Spleen (tissue), 7 donors: ENCODE measurements around the gene KATNIP.

Experiments
- POLR2A ChIP-seq, 3 donors: fragments of 450-650 bp; IDR thresholded peaks; one replicate each; pipeline ENCODE4 v1.5.1; 2017; ENCODE audit warnings: antibody characterized with exemption in 3 of 3, mild to moderate bottlenecking in 1 of 3
- POLR2AphosphoS5 ChIP-seq, 3 donors: sonication (generic); formaldehyde crosslinking; IDR thresholded peaks; one replicate each; pipeline ENCODE4 v1.5.1; 2017; ENCODE audit warnings: antibody characterized with exemption in 3 of 3
- TF ChIP-seq, protein P1 (sequence below), 11 experiments: fragments of 200-600 bp in 7 of 11; fragments of 450-650 bp in 4 of 11; sonication (generic) in 4 of 11; IDR thresholded peaks in 8 of 11; conservative IDR thresholded peaks in 3 of 11; 1 replicate in 7 of 11; 2 replicates in 4 of 11; pipeline versions ENCODE4 v1.4.0 to v1.8.0; 2016 to 2021; ENCODE audit warnings: antibody characterized with exemption in 11 of 11, inconsistent platforms in 4 of 11, mild to moderate bottlenecking in 1 of 11
- donor health status: DM: no; HTN: no; CAD: no; lungs with moderate emphysema.
- donor health status: DM: no; HTN: no; CAD: no.
- donor health status: DM: no; HTN: no; CAD: no.

DNA sequence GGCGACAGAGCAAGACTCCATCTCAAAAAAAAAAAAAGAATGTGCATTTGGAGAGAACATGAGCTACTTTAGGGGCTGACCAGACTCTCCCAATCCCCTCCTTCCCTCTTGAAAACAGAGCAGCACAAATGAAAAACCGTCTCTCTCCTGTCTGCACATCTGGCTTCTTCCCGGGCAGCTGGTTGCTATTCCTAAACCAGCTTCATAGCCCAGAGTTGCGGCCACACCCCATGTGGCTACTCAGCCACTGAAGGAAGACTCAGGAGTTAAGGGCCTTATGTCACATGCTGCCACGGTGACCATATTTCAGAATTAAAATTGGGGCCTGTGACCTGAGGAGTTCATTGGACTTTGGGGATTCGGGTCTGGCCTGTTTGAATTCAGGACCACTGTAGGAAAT is 48.3 kb downstream of the KATNIP start:
- TF ChIP-seq, protein P1, sequence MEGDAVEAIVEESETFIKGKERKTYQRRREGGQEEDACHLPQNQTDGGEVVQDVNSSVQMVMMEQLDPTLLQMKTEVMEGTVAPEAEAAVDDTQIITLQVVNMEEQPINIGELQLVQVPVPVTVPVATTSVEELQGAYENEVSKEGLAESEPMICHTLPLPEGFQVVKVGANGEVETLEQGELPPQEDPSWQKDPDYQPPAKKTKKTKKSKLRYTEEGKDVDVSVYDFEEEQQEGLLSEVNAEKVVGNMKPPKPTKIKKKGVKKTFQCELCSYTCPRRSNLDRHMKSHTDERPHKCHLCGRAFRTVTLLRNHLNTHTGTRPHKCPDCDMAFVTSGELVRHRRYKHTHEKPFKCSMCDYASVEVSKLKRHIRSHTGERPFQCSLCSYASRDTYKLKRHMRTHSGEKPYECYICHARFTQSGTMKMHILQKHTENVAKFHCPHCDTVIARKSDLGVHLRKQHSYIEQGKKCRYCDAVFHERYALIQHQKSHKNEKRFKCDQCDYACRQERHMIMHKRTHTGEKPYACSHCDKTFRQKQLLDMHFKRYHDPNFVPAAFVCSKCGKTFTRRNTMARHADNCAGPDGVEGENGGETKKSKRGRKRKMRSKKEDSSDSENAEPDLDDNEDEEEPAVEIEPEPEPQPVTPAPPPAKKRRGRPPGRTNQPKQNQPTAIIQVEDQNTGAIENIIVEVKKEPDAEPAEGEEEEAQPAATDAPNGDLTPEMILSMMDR (IDR thresholded peaks at IDR 0.05 in 8 of 11, conservative IDR thresholded peaks at IDR 0.05 in 3 of 11): no peak
- no peak for TF ChIP-seq POLR2A (IDR thresholded peaks at IDR 0.05)
- no peak for TF ChIP-seq POLR2AphosphoS5 (IDR thresholded peaks at IDR 0.05)
